GM11168 (cell line): ENCODE results near the gene KRT10.

ENCODE experiments used
- in situ Hi-C: fragments of 300-500 bp; cut with MboI; formaldehyde crosslinking; loops from one replicate; pipeline ENCODE4 v1.12.0; 2022; ENCODE audit warnings: low sequenced_read_pairs; ENCODE audit not compliant: unreplicated experiment

The KRT10 gene

GRCh38 chr17:40810494-40810893 lies 11.9 kb downstream of the KRT10 start:
- in situ Hi-C loops = no loop called here

- in situ Hi-C loops = no loop called here
Observed at GRCh38 chr17:40809721-40810421, 12.5 kb downstream of the KRT10 start.

- in situ Hi-C loops = no loop called here
Observed at GRCh38 chr17:40806131-40806530, 16.3 kb downstream of the KRT10 start.

GRCh38 chr17:40803617-40804082 lies 18.8 kb downstream of the KRT10 start:
- in situ Hi-C loops = no loop called here

- in situ Hi-C loops = no loop called here
Observed at GRCh38 chr17:40801157-40801556, 21.3 kb downstream of the KRT10 start.

- in situ Hi-C loops = no loop called here
Observed at GRCh38 chr17:40800381-40800780, 22.0 kb downstream of the KRT10 start.

- in situ Hi-C loops = loop anchor here (10.0 kb wide), 1 partner anchor 175 kb away; no protein-coding TSS in a partner anchor
Observed at GRCh38 chr17:40799859-40800258, 22.6 kb downstream of the KRT10 start, which contains the start of gene KRT28. KRT28 (minus strand) TSS chr17:40799959; CDS start chr17:40799893, 66 bp downstream.

- in situ Hi-C loops = loop anchor here (10.0 kb wide), 1 partner anchor 172 kb away; no protein-coding TSS in a partner anchor
Observed at GRCh38 chr17:40796846-40797245, 25.6 kb downstream of the KRT10 start.

- in situ Hi-C loops = loop anchor here (10.0 kb wide), 1 partner anchor 170 kb away; no protein-coding TSS in a partner anchor
Observed at GRCh38 chr17:40795019-40795667, 27.3 kb downstream of the KRT10 start.

- in situ Hi-C loops = loop anchor here (10.0 kb wide), 1 partner anchor 170 kb away; no protein-coding TSS in a partner anchor
Observed at GRCh38 chr17:40794466-40794865, 27.9 kb downstream of the KRT10 start.

- in situ Hi-C loops = loop anchor here (10.0 kb wide), 1 partner anchor 169 kb away; no protein-coding TSS in a partner anchor
Observed at GRCh38 chr17:40793832-40794231, 28.6 kb downstream of the KRT10 start.

GRCh38 chr17:40791787-40792436 lies 30.5 kb downstream of the KRT10 start:
- in situ Hi-C loops = loop anchor here (10.0 kb wide), 1 partner anchor 167 kb away; no protein-coding TSS in a partner anchor

- in situ Hi-C loops = loop anchor here (10.0 kb wide), 1 partner anchor 166 kb away; no protein-coding TSS in a partner anchor
Observed at GRCh38 chr17:40791111-40791510, 31.3 kb downstream of the KRT10 start.

- in situ Hi-C loops = no loop called here
Observed at GRCh38 chr17:40782450-40782849, 40.0 kb downstream of the KRT10 start, which contains the start of gene KRT27. KRT27 (minus strand) TSS chr17:40782550; CDS start chr17:40782493, 57 bp downstream.

- in situ Hi-C loops = no loop called here
Observed at GRCh38 chr17:40779181-40779909, 43.1 kb downstream of the KRT10 start.

GRCh38 chr17:40778461-40778860 lies 44.0 kb downstream of the KRT10 start:
- in situ Hi-C loops = no loop called here

- in situ Hi-C loops = no loop called here
Observed at GRCh38 chr17:40777971-40778370, 44.4 kb downstream of the KRT10 start.

GRCh38 chr17:40777459-40777858 lies 45.0 kb downstream of the KRT10 start:
- in situ Hi-C loops = no loop called here

GRCh38 chr17:40775945-40776344 lies 46.5 kb downstream of the KRT10 start:
- in situ Hi-C loops = no loop called here

GRCh38 chr17:40772101-40772500 lies 50.3 kb downstream of the KRT10 start, which contains the start of gene KRT26:
KRT26 (minus strand) TSS chr17:40772201; CDS start chr17:40772113, 88 bp downstream.
- in situ Hi-C loops = no loop called here
